Prostate gland (tissue), 2 donors: Measurements from ENCODE around the gene FBXL7.

Source experiments
- CTCF ChIP-seq, 4 experiments: fragments of 200-600 bp in 2 of 4; fragments of 450-650 bp in 2 of 4; sonication (generic) in 2 of 4; IDR thresholded peaks; 1 replicate in 3 of 4; 2 replicates in 1 of 4; pipeline ENCODE4 v1.5.1; 2016 to 2019; ENCODE audit warnings: antibody characterized with exemption in 4 of 4, mild to moderate bottlenecking in 2 of 4, moderate library complexity in 2 of 4
- POLR2A ChIP-seq: fragments of 450-650 bp; IDR thresholded peaks from one replicate; pipeline ENCODE4 v1.6.1; 2016; ENCODE audit warnings: antibody characterized with exemption, mild to moderate bottlenecking
- POLR2AphosphoS5 ChIP-seq: sonication (generic); formaldehyde crosslinking; IDR thresholded peaks from one replicate; pipeline ENCODE4 v1.6.1; 2017; ENCODE audit warnings: antibody characterized with exemption

- TF ChIP-seq CTCF (IDR thresholded peaks at IDR 0.05): no peak
- no peak for TF ChIP-seq POLR2A
- TF ChIP-seq POLR2AphosphoS5: peak; percentile 13
These were observed 10.9 kb downstream of the FBXL7 start for GRCh38 chr5:15510831-15511230.
